ENCODE measurements around the gene USH2A.
"Not testable (repeated sequence)": the region's sequence is repeated elsewhere in the genome, so short reads cannot be mapped to it uniquely, and the experiment has no call there.

The USH2A gene

DNA sequence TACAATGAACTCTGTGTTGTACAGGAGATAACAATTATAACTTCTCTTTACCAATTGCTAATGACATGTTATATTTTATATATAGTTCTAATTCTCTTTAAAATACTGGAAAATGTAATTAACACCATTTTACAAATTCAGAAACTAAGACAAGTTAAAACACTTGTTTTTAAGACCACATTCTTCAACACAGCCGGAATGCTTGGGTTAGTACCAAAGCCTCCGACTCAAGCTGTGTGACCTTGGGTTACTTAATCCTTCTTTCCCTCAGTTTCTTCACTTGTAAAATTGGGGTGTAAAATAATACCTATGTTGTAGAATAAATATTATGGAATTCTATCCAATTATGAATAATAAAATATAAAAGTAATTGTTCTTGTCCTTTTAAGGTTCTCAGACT, 378.7 kb downstream of the USH2A start:
- no peak for DNase-seq

DNA sequence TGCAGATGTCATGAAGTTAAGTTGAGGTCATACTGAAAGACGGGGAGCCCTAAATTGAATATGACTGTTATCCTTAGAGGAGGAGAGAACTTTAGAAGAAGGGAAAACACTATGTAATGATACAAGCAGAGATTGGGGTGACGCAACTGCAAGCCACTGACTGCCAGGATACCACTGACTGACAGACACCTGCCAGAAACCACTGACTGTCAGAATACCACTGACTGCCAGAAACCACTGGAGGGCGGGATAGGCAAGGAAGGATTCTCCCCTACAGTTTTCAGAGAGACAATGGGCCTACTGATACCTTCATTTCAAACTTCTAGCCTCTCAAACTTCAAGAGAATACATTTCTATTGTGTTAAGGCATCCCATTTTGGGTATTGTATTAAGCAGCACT, 388.7 kb downstream of the USH2A start:
- DNase-seq: peak; percentile 53

DNA sequence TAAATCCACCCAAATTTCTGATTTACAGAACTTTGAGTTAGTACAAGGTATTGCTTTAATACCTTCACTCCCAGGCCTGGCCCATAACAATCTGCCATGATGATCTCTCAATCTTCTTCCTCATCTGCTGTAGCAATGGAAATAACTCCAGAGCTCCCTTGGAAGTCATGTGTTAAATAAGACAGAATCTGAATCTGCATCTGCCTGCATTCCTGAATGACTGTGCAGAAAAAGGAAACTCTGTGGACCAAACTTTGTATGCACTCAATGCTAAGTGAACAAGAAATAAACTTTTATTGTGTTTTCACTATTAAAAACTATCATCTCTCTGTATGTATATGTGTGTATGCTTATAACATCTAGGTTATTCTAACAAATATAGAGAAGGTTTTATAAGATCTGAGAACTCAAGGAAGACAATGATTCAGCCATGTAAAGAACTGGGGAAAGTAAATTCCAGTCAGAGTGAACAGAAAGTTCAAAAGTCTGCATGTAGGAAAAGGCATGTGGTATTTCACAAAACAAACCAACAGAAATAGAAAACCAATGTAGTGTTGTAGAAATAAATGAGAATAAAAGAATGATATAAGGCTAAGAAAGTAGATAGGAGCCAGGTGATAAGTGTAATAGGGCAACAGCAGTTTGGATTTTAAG, 390.2 kb downstream of the USH2A start:
- no peak for DNase-seq

DNA sequence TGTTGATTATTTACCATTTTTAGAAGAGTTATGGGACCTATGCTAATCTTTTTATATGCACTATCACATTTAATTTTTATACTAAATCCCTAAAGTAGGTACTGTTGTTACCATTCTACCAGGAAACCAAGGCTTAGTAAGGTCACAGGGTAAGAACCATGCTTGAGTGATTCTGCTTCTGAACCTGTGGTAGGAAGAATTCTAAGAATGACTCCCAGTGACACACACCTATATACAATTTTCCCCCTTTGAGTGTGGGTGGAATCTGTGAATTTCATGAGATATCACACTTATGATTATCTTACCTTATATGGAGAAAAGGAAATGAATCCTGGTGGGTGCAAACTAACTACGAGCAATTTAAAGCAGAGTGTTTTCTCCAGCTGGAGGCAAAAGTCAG, 391.0 kb downstream of the USH2A start:
- DNase-seq: no peak

DNA sequence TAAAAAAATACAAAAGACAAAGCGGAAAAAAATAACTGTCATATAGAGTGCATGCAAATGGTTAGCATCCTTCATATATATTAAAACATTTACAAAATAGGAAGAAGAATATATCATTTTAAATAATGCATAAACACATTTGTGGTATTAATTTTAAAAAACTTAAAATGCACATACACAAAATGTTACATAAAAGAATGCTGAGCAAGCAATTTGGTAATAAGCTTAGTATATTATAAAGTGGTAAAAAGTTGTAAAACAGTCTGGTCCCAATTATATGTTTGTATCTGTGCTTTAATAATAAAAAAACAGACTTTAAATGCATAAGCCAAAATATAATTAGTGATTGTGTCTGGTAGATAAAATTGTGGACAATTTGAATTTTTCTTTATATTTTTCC, 394.6 kb downstream of the USH2A start:
- DNase-seq: no peak

DNA sequence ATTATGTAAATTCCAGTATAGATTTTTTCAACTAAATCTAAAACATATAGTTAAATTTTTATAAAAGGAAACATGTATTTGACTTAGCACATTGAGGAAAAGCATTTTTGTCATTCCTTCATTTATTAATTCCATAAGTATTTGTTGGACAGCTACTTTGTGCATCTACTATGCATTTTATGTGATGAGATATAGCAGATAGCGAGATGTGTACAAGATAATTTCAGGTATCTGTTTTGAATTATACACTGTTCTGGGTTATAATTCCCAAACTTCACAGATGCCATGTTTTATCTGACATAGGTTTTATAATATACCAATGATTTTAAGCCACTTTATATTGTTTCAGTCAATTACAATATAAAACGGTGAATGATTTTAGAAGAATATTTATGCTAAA, 398.7 kb downstream of the USH2A start:
- DNase-seq: no peak

DNA sequence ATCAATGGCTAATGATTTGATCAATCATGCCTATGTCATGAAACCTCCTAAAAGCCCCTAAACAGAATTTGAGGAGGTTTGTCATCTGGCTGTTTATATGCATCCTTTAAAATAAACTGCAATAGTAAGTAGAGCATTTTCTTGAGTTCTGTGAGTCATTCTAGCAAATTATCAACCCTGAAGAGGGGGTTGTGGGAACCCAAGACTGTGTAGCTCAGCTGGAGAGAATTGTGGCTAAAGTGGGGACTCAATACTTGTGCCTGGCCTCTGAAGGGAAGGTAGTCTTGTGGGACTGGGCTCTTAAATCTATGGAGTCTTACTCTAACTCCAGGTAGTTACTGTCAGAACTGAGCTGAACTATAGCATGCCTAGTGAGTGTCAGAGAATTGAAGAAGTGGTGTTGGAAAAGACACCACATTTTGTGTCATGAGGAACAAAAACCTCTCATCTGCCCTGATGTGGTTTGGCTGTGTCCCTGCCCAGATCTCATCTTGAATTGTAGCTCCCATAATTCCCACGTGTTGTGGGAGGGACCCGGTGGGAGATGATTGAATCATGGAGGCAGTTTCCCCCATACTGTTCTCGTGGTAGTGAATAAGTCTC, 402.4 kb downstream of the USH2A start:
- DNase-seq: no peak

DNA sequence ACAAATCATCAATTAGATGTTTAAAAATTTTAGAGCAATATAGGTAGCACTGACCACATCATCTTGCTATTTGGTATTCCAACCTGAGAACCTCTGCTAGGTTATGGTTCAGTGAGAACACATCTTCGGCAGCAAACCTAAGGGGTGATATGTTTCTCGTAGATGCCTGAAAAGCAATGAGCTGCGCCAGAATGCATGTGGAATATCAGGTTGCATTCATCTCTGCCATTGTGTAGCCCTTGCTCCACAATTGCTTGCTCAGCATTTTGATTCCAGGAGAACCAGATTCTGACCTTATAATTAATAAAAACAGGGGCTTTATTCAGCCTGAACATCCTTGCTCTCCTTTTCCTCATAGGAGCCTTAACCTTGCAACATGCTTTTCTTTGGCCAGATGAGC, 408.1 kb downstream of the USH2A start:
- no peak for DNase-seq

DNA sequence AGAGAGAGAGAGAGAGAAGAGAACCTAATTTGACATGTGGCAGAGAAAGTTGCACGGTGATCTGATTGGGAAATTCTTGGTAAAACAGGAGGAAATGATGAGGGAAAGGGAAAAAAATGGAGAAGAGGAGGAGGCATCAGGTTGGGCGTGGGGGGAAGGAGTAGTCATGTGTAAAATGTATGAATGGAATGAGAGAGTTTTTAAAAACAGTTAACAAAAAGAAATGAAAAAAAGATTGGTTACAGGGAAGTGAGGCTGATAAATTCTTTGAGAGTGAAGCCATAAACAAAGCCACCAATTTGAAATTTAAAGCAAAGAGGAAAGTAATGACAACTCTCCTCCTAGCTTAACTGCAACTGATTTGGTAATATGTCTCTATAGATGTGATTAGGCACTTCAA, 409.2 kb downstream of the USH2A start:
- DNase-seq: no peak

DNA sequence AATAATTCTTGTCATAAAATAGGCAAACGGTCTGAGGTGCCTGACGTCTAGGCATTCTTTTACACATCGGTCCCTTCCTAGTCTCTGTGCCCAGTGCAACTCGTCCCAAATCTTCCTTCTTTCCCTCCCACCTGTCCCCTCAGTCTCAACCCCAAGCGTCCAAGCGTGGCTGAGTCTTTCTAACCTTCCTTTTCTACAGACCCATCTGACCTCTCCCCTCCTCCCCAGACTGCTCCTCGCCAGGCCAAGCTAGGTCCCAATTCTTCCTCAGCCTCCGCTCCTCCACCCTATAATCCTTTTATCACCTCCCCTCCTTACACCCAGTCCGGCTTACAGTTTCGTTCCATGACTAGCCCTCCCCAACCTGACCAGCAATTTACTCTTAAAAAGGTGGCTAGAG, 413.8 kb downstream of the USH2A start:
- not testable (repeated sequence) for DNase-seq

DNA sequence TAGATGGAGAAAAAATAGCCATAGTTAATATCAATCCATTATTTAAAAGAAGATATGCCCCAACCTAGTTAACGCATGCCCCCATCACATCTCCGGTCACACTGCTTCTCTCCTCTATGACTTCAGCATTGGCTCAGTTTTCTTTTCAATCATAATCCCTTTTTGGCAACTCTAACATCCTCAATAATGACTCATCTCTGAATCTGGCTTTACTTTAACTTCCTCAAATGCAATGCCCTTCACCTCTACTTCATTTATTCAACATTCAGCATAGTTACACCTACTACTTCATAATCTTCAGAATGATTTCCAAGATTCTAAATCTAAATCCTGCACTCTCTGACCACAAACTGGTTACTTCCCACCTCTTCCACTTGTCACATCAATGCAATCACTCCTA, 417.3 kb downstream of the USH2A start:
- no peak for DNase-seq

DNA sequence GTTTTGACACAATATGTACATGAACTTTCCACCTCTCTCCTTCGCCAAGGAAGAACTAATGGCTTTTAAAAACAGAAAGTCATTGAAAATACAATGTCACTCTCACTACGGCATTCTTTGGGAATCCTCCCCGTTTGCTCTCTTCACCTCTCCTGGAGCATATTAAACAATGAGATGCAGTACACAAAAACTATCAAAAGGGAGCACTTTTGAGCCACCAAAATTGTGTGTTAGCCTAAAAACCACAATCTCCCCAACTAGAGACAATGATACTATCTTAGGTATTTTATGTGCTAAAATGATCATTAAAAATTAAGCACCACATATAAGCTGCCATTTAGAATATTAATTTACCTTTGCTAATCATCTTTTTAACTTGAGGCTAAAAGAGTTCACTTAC, 430.6 kb downstream of the USH2A start:
- DNase-seq: peak; percentile 36

DNA sequence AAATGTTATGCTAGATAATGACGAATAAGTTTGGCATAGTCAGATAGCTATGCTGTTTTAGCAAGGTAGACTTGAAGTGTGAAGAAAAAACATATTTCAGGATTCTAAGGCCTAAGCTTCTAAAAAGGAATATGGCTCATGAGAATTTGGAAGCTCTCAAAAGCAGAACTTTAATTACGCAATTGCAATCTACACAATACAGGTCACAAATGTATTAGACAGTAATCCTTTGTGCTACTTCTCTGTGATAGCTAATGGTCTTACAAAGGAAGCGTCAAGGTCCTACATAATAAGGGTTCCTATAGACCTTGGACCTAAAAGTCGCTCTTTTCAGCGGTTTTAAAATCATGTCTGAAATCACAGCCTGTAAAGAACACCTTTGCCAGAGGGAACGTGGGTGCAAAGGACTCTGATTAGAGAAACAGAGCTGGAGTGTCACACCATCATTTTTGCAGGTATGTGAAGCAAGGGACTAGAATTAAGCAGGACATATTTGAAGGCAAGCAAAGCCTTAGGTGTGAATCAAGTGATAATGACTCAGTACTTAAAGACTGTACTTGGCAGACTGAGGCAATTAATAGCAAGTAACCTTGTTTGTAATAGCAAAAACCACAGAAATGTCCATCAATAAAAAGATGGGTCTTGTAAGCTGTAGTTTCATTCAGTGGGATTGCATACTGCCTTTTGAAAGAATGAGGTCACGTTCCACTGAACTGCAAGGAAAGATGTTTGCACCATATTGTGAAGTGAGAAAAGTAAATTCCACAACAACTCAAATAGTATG, 436.0 kb downstream of the USH2A start:
- no peak for DNase-seq

DNA sequence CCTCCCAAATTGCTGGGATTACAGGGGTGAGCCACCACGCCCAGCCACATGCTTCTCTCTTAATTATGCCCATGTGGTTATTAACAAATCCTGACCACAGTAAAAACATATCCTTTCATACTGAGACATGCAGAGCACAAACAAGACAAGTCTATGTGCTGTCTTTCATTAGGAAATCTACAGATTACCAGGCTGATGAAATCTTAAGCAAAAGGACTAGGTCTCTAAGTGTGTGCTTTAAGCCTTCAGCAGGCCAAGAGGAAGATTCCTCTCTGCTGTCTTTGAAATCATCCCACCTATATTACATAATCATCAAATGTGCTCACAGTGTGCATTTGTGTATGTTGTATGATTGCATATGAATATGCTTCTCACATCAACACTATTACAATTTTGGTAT, 436.8 kb downstream of the USH2A start:
- DNase-seq: no peak

DNA sequence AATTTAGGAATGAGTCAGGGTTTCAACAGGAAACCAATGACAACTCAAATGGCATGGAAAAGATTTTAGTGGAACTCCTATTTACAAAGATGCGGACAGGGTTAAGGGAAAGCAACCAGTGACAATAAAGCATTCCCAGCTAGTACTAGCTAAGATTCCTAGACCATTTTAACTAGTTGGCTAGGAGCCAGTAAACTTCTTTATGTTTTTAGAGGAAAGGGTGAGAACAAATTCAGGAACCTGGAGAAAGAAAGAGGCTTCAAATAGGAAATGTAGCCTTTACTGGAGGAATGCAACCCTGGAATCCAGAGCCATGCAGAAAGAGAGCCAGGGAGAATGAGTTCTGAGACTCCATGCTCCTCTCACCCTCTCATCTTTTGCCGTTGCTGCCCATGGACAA, 439.6 kb downstream of the USH2A start:
- no peak for DNase-seq

DNA sequence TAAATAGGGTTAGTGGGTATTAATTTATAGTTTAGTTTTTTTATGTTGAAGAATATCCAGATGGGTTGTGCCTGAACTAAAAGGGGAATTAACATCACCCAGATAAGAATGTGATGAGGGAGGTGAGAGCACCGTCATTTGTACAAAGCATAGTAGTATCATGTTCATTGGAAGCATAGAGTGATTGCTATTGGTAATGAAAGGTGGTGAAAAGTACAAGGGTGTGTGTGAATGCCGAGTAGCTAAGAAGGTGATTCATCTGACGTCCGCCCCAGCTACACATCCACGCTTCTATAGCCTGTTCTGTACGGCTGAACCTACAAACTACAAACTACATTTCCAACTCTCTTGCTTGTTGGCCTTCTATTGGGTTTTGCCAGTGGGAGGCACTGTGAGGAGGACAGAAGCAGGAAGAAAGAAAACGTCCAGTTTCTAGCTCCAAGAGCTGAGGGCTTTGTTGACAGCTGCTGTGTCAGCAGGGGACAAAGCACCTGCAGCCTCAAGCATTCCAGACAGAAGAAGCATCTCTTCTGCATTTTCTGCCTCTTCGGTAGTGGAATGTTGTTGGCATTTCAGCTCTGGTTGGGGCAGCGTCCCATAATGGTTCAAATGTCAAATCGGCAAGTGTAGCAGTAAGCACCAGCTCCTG, 451.3 kb downstream of the USH2A start:
- DNase-seq: no peak

DNA sequence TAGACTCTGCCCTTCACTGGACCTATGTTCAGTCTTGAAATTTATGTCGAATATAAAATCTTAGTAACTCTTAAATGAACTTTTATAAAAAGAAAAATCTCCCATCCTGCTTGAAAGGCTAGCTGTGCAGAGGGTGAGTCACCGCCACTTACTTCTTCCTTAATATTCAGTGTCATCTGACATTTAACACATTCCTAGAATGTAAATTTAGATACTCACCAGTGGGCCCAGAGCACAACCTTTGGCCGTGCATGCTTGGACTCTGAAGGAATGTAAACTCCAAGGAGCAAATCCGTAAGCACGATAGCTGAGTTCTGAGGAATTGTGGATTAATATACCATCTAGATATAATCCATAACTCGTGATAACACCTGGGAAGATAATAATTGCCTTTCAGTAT, 452.8 kb downstream of the USH2A start:
- DNase-seq: no peak

DNA sequence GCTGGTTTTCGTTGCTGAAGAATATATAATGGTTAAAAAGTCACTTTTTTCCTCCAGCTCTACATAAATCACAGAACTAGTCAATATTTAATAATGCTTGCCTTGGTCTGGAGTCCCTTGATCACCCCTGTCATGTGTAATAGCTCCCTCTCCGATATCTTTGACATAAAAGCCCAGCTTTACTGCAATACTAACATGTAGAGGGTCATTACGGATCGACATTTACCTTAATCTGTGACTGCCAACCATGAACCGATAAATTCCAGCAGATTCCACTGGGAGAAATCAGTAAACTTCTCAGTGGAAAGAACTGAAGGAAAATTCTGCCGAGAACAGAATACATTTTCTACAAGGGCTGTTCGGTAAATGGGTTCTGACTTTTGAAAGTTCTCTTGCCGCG, 459.6 kb downstream of the USH2A start:
- no peak for DNase-seq

DNA sequence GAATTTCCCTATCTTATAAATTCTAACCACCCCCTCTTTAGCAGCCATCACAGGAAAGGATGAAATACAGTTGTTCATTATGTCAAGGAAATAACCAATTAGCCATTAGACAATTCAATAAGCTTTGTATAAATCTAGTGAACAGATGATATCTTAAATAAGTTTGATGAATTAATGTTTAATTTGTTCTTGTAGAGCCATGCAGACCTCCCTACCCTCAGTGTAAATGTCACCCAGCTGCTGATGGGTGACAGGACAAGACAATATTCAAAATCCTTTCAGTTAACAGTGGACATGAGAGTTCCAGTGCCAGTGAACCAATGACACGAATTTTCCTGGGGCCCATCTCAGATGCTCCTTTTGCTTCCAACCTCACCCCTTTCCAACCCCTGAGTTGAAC, 460.2 kb downstream of the USH2A start:
- no peak for DNase-seq

DNA sequence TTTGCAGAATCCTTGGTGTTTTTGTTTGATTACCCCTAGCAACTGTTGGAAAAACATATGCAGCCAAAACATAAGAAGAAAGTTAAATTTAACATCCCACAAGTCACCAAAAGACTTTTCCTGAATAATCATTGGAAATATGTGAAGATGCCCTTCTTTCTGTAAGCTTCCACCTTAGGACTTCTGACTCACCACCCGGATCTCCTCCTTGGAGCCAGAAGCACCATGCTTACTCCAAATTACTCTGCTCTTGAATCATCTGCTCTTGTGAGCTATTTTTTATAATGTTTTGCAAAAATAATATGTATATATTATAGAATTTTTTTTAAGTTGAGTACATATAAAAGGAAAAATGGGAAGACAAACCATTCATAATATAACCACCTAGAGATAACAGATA, 464.4 kb downstream of the USH2A start:
- no peak for DNase-seq

DNA sequence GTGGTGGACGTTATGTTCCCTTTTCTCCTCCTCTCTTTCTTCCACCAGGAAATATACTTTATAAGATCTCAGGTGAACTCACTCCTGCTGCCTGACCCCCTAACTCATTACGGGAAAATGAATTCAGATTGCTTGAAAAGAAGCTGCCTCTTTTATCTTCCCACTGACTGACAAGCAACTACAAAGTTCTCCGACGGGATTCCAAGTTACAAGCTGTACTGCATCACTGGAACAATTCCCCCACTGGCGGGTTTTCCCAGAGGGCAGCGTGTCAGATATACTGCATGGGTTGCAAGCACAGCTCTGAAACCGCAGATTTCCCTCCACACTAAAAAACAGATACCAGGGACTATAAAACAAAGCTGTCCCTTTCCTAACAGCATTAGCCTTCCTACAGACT, 465.6 kb downstream of the USH2A start:
- DNase-seq: no peak

DNA sequence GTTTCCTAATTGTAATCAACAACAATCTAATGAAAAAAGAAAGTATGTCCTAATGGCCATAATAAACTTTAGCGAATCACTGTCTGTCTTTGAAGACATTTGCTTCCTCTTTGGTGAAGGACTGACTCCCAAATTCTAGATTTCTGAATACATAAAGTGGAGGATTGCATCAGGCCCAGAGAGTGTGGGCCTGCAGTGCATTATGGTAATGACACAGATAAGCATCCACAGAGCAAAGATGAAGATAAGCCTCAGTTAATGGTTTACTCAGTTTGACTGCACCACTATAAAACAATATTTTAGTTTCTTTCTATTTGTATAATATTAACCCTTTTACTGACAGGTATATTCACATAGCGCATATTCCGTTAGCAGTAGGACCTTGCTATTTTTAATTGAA, 490.7 kb downstream of the USH2A start:
- no peak for DNase-seq

DNA sequence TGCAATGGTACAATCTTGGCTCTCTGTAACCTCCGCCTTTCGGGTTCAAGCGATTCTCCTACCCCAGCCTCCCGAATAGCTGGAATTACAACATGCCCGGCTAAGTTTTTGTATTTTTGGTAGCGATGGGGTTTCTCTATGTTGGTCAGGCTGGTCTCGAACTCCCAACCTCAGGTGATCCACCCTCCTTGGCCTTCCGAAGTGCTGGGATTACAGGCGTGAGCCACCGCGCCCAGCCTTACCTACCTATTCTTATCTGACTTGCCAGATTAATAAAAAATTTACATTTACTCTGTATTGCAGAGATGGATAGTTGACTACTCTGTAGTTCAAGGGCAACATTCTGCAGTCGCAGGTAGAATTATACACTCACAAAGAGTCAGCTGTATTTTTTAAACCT, 496.6 kb downstream of the USH2A start:
- DNase-seq: no peak
